GM21825 (cell line): Measurements from ENCODE around the gene FYTTD1.
"Not testable (repeated sequence)": the region's sequence is repeated elsewhere in the genome, so short reads cannot be mapped to it uniquely, and the experiment has no call there.

Experiments
- ATAC-seq: cut with Tn5 transposase; IDR thresholded peaks from one replicate; pipeline ENCODE4 v1.9.1; 2021; ENCODE audit warnings: mild to moderate bottlenecking, moderate library complexity; ENCODE audit not compliant: unreplicated experiment

Gene FYTTD1

GRCh38 chr3:197749601-197750395, at the start of gene FYTTD1:
Gene FYTTD1 (plus strand): TSS chr3:197749883. CDS start chr3:197749972, 89 bp downstream.
- peak; percentile 77 for ATAC-seq

- ATAC-seq, result no peak
These were observed 49.6 kb upstream of the FYTTD1 start for GRCh38 chr3:197700095-197700494.

- ATAC-seq, result no peak
These were observed 47.8 kb upstream of the FYTTD1 start for GRCh38 chr3:197701841-197702240.

- no peak for ATAC-seq
These were observed 43.0 kb upstream of the FYTTD1 start for GRCh38 chr3:197706658-197707057.

- no peak for ATAC-seq
These were observed 40.5 kb upstream of the FYTTD1 start for GRCh38 chr3:197709135-197709534.

GRCh38 chr3:197710965-197711364, 38.7 kb upstream of the FYTTD1 start:
- ATAC-seq, result not testable (repeated sequence)

- ATAC-seq, result peak; percentile 86
These were observed 37.5 kb upstream of the FYTTD1 start for GRCh38 chr3:197711973-197712707.

GRCh38 chr3:197713477-197713822, 36.2 kb upstream of the FYTTD1 start:
- peak; percentile 30 for ATAC-seq

- no peak for ATAC-seq
These were observed 35.4 kb upstream of the FYTTD1 start for GRCh38 chr3:197714251-197714650.

GRCh38 chr3:197718891-197719290, 30.8 kb upstream of the FYTTD1 start:
- no peak for ATAC-seq

- no peak for ATAC-seq
These were observed 29.0 kb upstream of the FYTTD1 start for GRCh38 chr3:197720694-197721093.

GRCh38 chr3:197722734-197723133, 26.9 kb upstream of the FYTTD1 start:
- no peak for ATAC-seq

- ATAC-seq, result not testable (repeated sequence)
These were observed 21.8 kb upstream of the FYTTD1 start for GRCh38 chr3:197727878-197728277.

GRCh38 chr3:197728487-197728886, 21.2 kb upstream of the FYTTD1 start:
- no peak for ATAC-seq

- ATAC-seq, result no peak
These were observed 19.5 kb upstream of the FYTTD1 start for GRCh38 chr3:197730200-197730599.

- ATAC-seq, result not testable (repeated sequence)
These were observed 18.9 kb upstream of the FYTTD1 start for GRCh38 chr3:197730770-197731169.

- ATAC-seq, result not testable (repeated sequence)
These were observed 18.2 kb upstream of the FYTTD1 start for GRCh38 chr3:197731483-197731882.

- ATAC-seq, result no peak
These were observed 16.6 kb upstream of the FYTTD1 start for GRCh38 chr3:197733042-197733441.

- ATAC-seq, result peak; percentile 38
These were observed 14.9 kb upstream of the FYTTD1 start for GRCh38 chr3:197734667-197735318.

GRCh38 chr3:197736010-197736490, 13.6 kb upstream of the FYTTD1 start:
- ATAC-seq, result no peak

GRCh38 chr3:197736491-197737318, 13.0 kb upstream of the FYTTD1 start, which contains the start of gene RUBCN:
Gene RUBCN (minus strand): TSS chr3:197736904. CDS start chr3:197736719, 185 bp downstream.
- ATAC-seq, result peak; percentile 75
